ENCODE data around the gene ATG2A. TPM values are rescaled to one million over a fixed set of nuclear protein-coding genes. Genes with fewer than 3 reads are reported as not detected.

ATG2A gene
- total RNA-seq, 1 donor from 2014 or later, result 25.8 TPM

GRCh38 chr11:64903291-64903833 is 13.6 kb downstream of the ATG2A start:
- DNase-seq (ENCODE audit: low read depth), result no peak
- TF ChIP-seq, protein P1, sequence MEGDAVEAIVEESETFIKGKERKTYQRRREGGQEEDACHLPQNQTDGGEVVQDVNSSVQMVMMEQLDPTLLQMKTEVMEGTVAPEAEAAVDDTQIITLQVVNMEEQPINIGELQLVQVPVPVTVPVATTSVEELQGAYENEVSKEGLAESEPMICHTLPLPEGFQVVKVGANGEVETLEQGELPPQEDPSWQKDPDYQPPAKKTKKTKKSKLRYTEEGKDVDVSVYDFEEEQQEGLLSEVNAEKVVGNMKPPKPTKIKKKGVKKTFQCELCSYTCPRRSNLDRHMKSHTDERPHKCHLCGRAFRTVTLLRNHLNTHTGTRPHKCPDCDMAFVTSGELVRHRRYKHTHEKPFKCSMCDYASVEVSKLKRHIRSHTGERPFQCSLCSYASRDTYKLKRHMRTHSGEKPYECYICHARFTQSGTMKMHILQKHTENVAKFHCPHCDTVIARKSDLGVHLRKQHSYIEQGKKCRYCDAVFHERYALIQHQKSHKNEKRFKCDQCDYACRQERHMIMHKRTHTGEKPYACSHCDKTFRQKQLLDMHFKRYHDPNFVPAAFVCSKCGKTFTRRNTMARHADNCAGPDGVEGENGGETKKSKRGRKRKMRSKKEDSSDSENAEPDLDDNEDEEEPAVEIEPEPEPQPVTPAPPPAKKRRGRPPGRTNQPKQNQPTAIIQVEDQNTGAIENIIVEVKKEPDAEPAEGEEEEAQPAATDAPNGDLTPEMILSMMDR (conservative IDR thresholded peaks at IDR 0.05; ENCODE audit: low read depth, low read length), result no peak
- H3K4me3 ChIP-seq (ENCODE audit: low read depth, low read length), result no peak overlapping the region

- TF ChIP-seq, protein P1 (conservative IDR thresholded peaks at IDR 0.05; ENCODE audit: low read depth, low read length), result no peak
- H3K4me3 ChIP-seq (ENCODE audit: low read depth, low read length), result no peak overlapping the region
- DNase-seq (ENCODE audit: low read depth), result no peak
Observed at GRCh38 chr11:64902102-64902900, 14.7 kb downstream of the ATG2A start.

- no peak for DNase-seq (ENCODE audit: low read depth)
- H3K4me3 ChIP-seq (ENCODE audit: low read depth, low read length), result no peak overlapping the region
- TF ChIP-seq, protein P1 (conservative IDR thresholded peaks at IDR 0.05; ENCODE audit: low read depth, low read length), result no peak
Observed at GRCh38 chr11:64900774-64901173, 16.2 kb downstream of the ATG2A start.

- TF ChIP-seq, protein P1 (conservative IDR thresholded peaks at IDR 0.05; ENCODE audit: low read depth, low read length), result no peak
- no peak for DNase-seq (ENCODE audit: low read depth)
- H3K4me3 ChIP-seq (ENCODE audit: low read depth, low read length), result no peak overlapping the region
Observed at GRCh38 chr11:64900263-64900678, 16.7 kb downstream of the ATG2A start.

DNA sequence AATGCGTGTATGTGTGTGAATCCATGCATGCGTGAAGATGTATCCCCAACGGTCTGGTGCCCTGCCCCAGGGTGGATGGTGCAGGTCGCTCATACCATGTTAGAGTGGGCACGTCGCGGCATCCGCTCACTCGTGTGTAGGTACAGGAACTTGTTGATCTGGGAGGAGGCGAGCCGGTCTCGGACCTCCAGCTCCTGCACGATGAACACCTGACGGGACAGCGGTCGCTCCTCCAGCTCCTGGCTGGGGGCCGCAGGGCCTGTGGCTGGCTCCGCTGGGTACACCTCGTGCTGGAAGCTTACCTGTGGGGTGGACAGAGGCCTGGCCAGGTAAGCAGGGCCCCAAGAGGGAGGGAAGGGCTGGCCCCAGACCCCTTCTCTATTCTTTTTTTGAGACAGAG is 18.5 kb downstream of the ATG2A start:
- no peak for DNase-seq (ENCODE audit: low read depth)
- no peak overlapping the region for H3K4me3 ChIP-seq (ENCODE audit: low read depth, low read length)
- TF ChIP-seq, protein P1 (conservative IDR thresholded peaks at IDR 0.05; ENCODE audit: low read depth, low read length), result no peak

GRCh38 chr11:64898076-64898445 is 18.9 kb downstream of the ATG2A start:
- no peak overlapping the region for H3K4me3 ChIP-seq (ENCODE audit: low read depth, low read length)
- DNase-seq (ENCODE audit: low read depth), result no peak
- TF ChIP-seq, protein P1 (conservative IDR thresholded peaks at IDR 0.05; ENCODE audit: low read depth, low read length), result no peak

Data from epithelial cell of proximal tubule (primary cell).